ENCODE measurements around the gene SELENOO.
"Not testable (repeated sequence)": the region's sequence is repeated elsewhere in the genome, so short reads cannot be mapped to it uniquely, and the experiment has no call there.

Gene SELENOO

DNA sequence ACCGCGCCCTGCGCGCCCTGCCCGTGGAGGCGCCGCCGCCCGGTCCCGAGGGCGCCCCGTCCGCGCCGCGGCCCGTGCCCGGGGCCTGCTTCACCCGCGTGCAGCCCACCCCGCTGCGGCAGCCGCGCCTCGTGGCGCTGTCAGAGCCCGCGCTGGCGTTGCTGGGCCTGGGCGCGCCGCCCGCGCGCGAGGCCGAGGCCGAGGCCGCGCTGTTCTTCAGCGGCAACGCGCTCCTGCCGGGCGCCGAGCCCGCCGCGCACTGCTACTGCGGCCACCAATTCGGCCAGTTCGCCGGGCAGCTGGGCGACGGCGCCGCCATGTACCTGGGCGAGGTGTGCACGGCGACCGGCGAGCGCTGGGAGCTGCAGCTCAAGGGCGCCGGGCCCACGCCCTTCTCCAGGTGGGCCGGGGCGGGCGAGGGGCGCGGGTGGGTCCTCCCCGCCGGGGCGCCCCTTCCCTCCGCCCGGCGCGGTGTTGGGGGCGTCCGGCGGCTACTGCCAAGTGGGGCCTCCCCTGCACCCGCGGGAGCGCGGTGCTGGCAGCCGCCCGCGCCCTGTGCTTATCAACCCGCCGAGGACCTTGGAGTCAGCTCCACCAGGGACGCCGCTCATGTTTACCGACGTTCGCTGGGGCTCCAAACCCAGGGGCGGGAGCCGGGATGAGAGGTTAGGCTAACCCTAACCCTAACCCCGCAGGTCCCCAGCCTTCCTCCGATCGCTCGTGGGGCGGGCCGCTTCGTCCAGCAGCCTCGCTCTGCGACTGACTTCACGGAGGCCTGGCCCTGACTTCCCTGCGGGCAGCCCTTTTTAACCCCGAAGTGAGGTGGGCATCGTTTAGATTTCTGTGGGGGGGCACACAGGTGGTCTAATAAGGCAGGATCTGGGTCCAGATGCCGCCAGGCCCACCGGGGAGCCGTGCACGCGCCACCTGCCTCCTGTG is 649 bp downstream of the SELENOO start:
- DNase-seq = no peak

DNA sequence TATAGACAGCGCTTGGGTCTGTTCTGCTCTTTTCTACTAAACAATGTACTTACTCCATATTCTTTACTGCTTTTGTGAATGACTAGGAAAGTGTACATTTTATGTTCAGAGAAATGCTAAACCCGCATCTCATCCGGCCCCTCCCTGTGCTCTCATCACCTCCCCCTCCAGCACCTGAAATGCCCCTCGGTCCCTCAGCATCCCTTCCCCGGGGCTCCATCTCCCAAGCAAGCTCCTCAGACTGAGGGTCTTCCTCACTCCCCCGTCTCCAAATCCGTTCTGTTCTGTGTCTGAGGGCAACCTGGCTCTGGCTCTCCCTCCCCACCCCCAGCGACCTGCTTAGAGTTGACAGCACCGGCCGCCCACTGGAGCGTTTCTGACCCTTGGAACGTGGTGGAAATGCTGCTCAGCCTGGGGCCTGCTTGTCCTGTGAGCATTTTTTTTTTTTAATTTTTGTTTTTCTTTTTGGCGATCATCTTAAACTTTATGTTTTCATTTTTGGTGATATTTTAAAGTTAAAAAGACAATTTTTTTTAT is 1.4 kb downstream of the SELENOO start:
- no peak for DNase-seq

DNA sequence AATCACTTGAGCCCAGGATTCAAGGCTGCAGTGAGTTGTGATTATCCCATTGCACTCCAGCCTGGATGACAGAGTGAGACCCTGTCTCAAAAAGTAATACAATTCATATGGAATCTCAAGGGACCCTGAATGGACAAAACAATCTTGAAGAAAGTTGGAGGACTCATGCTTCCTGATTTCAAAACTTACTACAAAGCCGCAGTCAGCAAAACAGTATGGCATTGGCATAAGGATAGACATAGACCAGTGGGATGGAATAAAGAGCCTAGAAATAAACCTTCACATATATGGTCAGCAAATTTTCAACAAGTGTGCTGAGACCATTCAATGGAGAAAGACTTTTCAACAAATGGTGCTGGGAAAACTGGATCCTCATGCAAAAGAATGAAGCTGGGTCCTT is 2.5 kb downstream of the SELENOO start:
- DNase-seq = no peak

DNA sequence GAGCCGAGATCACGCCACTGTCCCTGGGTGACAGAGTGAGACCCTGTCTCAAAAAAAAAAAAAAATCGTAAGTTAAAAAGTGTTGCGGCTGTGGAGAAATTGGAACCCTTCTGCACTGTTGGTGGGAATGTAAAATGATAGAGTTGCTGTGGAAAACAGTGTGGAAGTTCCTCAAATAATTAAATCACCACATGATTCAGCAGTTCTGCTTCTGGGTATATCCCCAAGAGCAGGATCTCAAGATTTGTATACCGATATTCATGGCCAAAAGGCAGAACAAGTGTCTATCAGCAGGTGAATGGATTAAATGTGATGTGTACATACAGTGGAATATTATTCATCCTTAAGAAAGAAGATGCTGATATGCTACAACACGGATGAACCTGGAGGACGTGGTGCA is 3.8 kb downstream of the SELENOO start:
- no peak for DNase-seq

DNA sequence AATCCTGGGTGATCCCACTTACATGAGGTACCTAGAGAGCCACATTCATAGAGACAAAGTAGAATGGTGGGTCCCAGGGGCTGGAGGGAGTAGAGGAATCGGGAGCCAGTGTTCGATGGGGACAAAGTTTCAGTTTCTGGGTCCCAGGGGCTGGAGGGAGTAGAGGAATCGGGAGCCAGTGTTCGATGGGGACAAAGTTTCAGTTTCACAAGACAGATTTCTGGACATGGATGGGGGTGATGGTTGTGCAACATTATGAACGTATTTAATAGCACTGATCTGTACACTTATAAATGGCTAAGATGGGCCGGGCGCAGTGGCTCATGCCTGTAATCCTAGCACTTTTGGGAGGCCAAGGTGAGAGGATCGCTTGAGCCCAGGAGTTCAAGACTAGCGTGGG is 4.2 kb downstream of the SELENOO start:
- DNase-seq = not testable (repeated sequence)

DNA sequence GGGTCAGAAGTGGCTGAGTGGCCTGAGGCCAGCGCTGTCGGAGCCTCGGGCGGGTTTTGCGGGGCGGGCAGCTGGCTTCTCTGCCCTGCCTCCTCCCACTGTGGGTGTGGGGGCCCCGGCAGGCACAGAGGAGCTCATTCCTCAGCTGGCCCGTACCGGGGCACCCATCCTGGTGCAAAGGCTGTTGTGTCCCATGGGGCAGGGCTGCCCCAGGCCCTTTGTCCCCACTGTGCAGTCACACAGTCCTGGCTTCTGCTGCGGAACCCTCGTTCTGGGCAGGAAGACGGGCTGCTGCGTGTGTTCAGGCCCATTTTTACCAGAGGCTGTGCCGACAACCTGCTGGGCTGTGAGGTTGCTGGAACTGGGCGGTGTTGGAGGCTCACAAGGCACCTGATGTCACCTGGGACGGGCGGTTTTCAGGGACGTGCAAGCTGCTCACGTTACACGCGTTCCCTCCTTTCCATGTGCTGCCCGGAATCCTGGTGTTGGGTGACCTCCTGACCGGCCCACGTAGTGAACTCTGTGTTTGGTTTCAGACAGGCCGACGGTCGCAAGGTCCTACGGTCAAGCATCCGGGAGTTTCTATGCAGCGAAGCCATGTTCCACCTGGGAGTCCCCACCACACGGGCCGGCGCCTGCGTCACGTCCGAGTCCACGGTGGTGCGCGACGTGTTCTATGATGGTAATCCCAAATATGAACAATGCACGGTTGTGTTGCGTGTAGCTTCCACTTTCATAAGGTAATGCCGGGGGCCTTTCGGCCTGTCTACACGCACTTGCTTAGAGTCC is 5.2 kb downstream of the SELENOO start:
- no peak for DNase-seq

DNA sequence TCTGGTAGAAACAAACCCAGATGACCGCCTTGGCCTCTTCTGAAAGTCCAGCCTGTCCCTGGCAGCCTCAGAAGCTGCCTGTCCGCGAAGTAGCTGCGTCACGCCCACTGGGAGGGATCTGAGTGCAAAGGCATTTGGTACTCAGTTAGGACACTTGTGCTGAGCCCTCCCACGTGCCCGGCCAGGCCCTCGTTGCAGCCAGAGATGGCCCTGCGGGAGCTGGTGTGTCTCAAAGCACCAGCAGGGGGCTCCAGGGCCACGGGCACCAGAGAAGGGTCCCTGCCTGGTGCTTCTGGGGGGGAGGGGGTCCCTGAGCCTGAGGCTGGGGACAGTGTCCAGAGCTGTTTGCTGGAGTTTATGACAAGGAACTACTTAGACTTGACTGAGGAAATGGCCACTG is 5.8 kb downstream of the SELENOO start:
- no peak for DNase-seq

DNA sequence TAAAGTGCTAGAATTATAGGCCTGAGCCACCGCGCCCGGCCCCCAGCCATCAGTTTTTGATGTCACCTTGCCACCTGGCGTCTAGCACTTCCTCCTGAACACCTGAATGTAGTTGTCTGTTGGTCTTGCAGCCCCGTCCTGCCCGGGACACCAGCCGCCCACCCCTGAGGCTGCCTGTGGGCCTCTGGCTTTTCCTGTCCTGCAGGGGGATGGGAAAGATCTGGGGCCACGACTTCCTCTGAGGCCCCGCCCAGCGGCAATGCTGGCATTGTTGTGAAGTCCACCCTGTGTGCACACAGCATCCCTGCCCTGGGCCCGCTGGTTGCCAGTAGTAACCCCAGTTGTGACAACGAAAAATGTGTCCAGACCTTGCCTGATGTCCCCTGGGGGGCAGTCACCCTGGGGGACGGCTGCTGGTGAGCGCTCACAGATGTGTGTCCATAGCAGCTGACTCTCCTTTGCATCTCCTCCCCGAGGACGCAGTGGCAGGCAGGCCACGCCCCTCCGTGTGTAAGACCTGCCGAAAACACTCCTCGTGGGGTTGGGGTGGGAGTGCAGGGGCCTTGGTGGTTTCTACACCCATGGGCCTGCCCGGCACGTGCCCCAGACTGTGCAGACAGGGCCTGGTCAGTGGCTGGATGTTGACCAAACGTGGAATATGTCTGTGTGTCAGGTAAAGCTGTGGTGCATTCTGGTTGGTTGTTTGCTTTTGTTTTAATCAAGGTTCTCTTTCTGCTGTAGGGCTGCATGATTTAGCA is 6.8 kb downstream of the SELENOO start:
- DNase-seq = no peak

DNA sequence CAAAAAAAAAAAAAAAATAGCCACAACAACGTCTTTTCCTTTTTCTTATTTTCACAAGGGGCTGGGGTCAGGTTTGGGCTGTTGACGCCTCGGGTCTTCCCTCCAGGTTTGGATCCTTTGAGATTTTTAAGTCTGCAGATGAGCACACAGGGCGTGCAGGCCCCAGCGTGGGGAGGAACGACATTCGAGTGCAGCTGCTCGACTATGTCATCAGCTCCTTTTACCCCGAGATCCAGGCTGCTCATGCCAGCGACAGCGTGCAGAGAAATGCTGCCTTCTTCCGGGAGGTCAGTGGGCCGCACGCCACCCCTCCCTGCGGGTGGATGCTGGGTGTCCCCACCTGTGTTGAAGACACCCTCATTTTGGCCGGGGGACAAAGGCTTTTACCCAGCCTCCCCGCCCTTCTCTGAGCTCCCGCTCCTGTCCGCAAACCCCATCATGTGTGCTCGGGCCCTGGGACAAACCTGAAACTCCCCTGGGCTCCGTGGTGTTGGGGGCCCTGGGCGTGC is 7.7 kb downstream of the SELENOO start:
- no peak for DNase-seq

DNA sequence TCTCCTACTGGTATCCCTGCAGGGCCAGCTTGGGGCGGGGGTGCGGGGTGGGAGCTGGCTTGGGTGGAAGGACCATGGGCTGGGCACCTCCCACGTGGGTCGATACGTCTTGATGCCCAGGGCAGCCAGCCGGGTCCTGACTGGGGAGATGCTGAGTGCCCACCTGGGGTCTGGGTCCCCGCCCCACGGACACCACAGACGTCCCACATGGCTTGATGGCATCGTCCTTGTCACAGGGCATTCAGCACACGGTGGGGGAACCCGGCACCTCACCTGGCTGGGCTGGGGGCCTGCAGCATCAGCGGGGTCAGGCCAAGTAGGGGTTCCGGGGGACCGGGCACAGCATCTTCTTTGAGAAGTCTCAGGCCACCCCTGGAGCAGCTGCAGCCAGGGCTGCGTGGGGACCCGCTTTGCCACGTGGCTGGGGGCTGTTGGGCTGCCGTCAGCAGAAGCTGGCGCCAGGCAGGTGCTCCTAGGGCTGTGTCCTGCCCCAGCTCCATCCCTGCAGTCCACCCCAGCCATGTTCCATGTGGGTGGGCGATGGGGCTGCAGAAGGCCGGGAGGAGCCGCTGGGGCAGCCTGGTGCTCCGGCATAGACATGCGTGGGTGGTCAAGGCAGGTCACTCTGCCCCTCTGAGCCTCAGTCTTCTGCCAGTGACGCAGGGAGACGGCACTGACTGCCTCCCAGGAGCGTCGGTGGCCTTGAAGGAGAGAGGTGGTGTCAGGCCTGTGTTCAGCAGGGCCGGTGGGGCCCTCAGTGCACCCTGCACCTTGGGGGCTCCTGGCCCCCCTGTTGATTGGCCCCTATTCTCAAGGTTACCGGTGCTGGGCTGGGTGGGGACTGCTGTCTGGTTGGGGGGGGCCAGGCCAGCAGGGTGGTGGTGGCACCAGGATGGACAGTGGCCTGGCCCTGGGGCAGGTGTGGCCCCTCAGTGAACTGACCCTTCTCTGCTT is 8.4 kb downstream of the SELENOO start:
- DNase-seq = no peak

DNA sequence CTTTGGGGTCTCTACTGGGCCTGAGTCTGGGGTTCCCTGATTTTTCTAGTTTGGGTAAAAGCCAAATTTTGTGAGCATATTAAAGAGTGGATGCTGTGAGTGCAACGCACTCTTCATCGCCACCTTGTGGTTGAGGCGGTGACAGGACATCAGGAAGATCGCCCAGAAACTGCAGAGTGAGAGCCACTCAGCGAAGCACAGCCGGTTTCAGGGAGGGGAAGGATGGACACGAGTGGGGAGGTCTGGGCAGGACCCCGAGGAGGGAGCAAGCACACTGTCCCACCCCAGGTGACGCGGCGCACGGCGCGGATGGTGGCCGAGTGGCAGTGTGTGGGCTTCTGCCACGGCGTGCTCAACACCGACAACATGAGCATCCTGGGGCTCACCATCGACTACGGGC is 9.1 kb downstream of the SELENOO start:
- no peak for DNase-seq

DNA sequence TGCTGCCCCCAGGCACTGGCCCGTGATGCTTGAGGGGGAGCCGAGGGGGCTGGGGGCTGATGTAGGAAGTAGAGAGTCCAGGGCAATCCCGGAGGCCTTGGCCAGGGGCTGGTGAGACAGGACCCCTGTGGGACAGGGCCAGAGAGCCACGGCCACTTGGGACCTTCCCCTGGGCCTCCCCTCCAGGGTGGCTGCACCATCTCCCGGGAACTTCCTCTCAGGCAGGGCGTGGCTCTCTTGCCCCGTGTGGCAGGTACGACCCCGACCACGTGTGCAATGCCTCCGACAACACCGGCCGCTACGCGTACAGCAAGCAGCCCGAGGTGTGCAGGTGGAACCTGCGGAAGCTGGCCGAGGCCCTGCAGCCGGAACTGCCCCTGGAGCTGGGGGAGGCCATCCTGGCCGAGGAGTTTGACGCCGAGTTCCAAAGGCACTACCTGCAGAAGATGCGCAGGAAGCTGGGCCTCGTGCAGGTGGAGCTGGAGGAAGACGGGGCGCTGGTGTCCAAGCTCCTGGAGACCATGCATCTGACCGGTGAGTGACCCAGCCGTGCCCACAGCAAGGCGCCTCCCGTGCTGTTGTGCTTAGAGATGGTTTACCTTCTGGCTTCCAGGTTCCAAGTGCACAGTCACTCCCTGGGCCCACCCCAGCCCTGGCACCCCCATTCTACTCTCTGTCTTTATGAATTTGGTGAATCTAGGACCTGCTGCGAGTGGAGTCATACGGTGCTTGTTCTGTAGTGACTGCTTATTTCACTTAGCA is 9.7 kb downstream of the SELENOO start:
- DNase-seq = no peak

DNA sequence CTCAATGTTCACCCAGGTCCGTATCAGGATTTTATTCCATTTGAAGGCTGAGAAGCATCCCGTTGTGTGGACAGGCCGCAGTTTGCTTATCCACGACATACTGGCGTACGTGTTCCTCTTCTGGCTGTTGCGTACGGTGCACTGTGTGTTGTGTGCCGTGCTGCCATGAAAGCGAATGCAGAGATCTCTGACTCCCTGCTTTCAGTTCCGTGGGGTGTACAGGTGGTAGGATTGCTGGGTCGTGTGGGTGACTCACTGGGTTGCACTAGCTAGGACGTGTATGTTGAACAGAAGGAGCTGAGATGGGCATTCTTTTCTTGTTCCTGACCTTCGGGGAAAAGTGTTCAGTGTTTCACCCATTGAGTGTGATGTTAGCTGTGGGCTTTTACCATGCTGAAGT is 10.3 kb downstream of the SELENOO start:
- no peak for DNase-seq

DNA sequence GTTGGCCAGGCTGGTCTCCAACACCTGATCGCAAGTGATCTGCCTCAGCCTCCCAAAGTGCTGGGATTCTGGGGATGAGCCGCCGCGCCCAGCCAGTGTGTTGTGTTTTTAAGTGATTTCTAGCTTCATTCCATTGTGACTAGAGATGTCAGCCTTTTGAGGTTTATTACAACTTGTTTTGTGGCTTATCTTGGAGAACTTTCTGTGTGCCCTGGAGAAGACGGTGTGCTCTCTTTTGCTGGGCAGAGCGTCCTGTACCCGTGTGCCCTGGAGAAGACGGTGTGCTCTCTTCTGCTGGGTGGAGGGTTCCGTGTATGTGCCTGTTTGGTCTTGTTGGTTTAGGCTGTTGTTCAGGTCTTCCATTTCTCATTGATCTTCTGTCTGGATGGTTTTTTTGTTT is 12.5 kb downstream of the SELENOO start:
- no peak for DNase-seq

DNA sequence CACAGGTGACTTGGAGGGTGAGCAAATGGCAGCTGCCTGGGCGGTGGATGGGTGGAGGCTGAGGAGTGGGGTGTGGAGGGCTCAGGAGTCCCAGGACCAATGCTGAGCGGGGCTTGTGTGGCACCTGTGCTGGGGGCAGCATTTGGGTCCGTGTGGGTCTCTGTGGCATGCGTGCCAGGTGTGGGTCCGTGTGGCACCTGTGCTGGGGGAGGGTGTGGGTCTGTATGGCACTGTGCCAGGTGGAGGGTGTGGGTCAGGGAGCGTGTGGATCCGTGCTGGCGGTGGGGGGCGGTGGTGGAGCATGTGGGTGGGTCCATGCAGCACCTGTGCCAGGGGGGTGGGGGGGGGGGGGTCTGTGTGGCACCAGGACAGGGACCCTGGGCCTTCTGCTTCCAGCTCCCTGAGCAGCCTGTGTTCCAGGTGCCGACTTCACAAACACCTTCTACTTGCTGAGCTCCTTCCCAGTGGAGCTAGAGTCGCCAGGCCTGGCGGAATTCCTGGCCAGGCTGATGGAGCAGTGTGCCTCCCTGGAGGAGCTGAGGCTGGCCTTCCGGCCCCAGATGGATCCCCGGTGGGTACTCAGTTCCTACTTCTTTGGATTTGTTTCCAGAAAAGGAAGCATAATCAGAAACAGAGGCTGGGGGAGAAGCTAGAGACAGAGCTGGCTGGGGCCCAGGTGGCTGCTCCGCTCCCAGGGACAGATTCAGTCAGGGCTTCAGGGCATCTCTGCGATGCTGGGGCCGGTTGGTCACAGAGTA is 14.7 kb downstream of the SELENOO start:
- no peak for DNase-seq

DNA sequence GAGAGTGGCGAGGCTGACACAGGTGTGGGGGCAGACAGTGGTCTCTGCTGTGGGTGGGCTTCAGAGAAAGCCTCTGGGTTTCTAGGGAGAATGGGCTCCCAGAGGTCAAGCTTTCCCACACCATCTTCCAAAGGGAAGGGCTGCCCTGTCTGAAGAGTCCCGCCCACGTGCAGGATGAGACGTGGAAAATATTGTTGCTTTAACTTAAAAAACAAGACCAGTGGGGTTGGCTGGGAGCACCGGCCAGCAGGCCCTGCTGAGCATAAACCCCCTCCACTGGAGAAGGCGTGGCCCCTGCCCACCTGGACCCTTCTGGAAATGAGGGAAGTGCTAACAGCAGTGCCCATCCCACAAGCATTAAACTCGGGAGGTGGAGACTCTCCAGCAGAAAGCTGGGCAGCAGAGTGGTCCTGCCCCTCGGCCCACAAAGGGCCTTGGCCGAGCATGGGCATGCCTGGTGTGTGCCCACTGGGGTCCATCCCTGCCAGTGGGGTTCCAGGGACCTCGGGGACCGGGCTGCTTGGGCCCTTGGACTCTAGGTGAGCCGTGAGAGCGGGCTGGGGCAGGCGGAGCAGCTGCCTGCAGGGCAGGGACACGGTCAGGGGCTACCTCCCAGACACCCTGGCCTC is 15.4 kb downstream of the SELENOO start:
- DNase-seq = no peak

DNA sequence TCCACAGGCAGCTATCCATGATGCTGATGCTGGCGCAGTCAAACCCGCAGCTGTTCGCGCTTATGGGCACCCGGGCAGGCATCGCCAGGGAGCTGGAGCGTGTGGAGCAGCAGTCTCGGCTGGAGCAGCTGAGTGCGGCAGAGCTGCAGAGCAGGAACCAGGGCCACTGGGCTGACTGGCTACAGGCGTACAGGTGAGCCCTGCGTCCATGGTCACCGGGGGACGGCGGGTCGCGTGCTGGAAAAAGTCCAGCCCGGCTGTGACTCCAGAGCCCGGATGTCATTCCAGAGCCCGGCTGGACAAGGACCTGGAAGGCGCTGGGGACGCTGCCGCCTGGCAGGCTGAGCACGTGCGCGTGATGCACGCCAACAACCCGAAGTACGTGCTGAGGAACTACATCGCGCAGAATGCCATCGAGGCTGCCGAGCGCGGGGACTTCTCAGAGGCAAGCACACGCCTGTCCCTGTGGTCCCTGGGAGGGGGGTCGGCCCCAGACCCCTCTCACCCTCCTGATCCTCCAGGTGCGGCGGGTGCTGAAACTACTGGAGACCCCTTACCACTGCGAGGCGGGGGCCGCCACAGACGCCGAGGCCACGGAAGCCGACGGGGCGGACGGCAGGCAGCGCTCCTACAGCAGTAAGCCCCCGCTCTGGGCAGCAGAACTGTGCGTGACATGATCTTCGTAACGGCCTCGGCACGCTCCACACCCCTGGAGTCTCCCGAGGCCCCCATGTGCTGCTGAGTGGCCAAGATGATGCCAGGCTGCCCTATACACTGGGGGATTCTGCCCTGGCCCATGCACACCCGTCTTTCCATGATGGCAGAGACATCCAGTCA is 16.1 kb downstream of the SELENOO start:
- no peak for DNase-seq

DNA sequence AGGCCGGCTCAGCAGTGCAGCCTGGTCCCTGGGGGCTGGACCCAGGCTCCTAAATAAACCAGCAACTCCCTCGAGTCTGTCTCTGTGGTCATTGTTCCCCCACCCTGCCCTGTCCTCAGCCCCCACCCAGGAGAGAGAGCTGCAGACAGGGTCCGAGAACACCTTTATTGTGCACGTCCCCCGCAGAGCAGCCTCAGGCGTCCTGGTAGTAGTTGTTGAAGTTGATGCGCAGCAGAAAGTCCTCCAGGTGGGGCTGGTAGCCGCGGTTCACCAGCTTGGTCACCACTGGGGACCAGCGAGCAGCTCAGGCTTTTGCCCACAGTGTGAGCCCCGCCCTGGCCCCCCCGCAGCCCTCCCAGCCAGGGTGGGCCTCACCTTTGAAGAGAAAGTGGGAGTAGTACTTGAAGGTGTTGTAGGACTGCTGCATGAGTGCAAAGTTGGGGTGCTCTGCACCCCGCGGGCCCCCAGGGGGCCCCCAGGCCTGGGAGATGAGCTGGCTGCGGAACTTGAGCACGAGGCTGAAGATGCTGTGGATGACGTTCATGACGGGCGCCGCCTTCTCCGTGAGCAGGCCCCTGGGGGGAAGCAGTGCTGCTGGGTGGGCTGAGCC is 16.8 kb downstream of the SELENOO start:
- DNase-seq = no peak

All from NCI-H2029 treated with DMSO at 0.1 percent for 48 hours (cell line).